Smooth muscle cell of the umbilical artery (primary cell): Measurements from ENCODE around the gene TENT5D. TPM values are rescaled to one million over a fixed set of nuclear protein-coding genes. Genes with fewer than 3 reads are reported as not detected.

Experiments used
- total RNA-seq: library from RNA; depleted of rRNA; stranded (reverse); fragments of >200 nt; gene quantifications from 2 replicates; pipeline ENCODE4 v1.2.3, GENCODE V29; 2014

The TENT5D gene
- total RNA-seq, result not detected in 2 replicates

DNA sequence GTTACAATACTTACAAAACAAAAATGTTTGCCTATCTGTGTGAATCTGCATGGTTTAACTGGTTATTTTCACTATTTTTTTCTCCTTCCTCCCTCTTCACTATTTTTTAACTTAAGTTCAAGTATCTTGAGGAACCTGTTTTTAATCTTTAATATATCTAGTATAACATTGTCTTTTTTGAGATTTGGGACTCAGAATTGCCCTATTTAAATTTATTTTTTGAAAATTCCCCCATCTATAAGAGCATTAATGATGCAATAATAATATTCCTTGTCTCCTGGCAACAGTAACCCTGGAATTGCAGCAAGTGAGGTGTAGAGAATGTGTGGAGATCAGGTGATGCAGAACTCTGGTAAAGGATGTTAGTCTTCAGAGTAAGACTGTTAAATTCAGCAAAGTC is at the start of gene TENT5D:
Gene TENT5D (plus strand): TSS at position 301 of the 400 bp plus-strand sequence. CDS start 22,093 bp downstream, outside the sequence.

